Right cardiac atrium (tissue), 5 donors: ENCODE measurements around the gene APMAP. TPM values are rescaled to one million over a fixed set of nuclear protein-coding genes. Genes with fewer than 3 reads are reported as not detected.
"Not testable (repeated sequence)": the region's sequence is repeated elsewhere in the genome, so short reads cannot be mapped to it uniquely, and the experiment has no call there.

Experiments
- ATAC-seq, 2 donors: fragments of 200-7000 bp; cut with Tn5 transposase; one replicate each; pipeline versions ENCODE4 v1.8.0 to v1.9.1; 2020; ENCODE audit warnings: moderate library complexity in 2 of 2, mild to moderate bottlenecking in 1 of 2
- DNase-seq, 3 donors: peaks; one replicate each; pipeline ENCODE4 v3.0.0-alpha.2; 2020
- H3K27ac ChIP-seq: one replicate; pipeline ENCODE4 v1.5.1; 2013; ENCODE audit warnings: mild to moderate bottlenecking, low read length, control low read depth, moderate library complexity
- H3K27me3 ChIP-seq: one replicate; pipeline ENCODE4 v1.6.1; 2013; ENCODE audit not compliant: control insufficient read depth, insufficient read depth
- H3K4me1 ChIP-seq: one replicate; pipeline ENCODE4 v1.6.1; 2013; ENCODE audit warnings: low read length; ENCODE audit not compliant: control insufficient read depth, insufficient read depth
- H3K4me3 ChIP-seq: one replicate; pipeline ENCODE4 v1.5.1; 2013; ENCODE audit warnings: low read length, control low read depth
- H3K9me3 ChIP-seq: one replicate; pipeline ENCODE4 v1.6.1; 2013; ENCODE audit warnings: low read length; ENCODE audit not compliant: control insufficient read depth
- WGBS: extraction: QIAGEN DNeasy Blood & Tissue Kit; methylation state at CpG from one replicate; pipeline ENCODE4 v1.1.7; 2013; 5-methylcytosine and 5-hydroxymethylcytosine counted together
- intact Hi-C, 4 donors: fragments of 100-400 bp; cut with DNase I; formaldehyde crosslinking; loops; one replicate each; pipeline versions ENCODE4 v1.11.0 to v1.14.0; 2022 to 2023
- polyA plus RNA-seq: library from polyadenylated mRNA; stranded (reverse); fragments of 200-250 nt; gene quantifications from one replicate; pipeline ENCODE4 v1.2.3, GENCODE V29; 2013
- total RNA-seq, 4 donors: library from RNA; stranded (reverse); fragmentation: NEBNext Ultra II Directional; extraction: Animal tissue kit (Norgen Biotek cat#: 25700); gene quantifications; one replicate each; pipeline ENCODE4 v1.2.1, GENCODE V29; 2021
- donor health status: healthy with polysubstance abuse.
- donor health status: DM: no; HTN: yes; CAD: no.
- donor health status: DM: no; HTN: no; CAD: no.
- donor health status: DM: no; HTN: yes; CAD: no; lungs with severe emphysema.
- donor health status: DM: yes; HTN: yes; CAD: no.

APMAP gene
- total and polyA plus RNA-seq, 5 donors: 28.0 to 35.1 (median 34.7) TPM

DNA sequence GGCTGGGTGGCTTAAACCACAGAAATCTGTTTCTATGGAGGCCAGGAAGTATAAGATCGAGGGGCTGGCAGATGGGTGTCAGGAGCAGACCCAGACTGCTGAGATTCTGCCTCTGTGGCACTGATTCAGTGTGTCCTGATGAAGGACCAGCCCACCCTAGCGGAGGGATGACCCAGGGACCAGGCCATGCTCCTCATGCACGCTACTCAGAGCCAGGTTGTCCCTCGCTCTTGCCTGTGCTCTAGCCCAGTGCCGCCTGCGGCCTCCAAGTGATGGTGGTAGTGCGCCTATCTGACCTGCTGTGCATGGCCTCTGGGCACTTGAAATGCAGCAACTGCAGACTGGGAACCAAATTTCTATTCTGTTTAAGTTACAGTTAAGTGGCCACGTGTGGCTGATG is 13.1 kb upstream of the APMAP start:
- DNase-seq (no peak), ATAC-seq (no peak)
- Histone ChIP-seq H3K4me1 (peaks cover 8% of the 10 kb centered on the region), H3K27ac (peak overlapping the region; percentile 6), H3K27me3 (no peaks in the 10 kb centered on the region), H3K4me3 (no peak overlapping the region), H3K9me3 (no peaks in the 10 kb centered on the region)
- intact Hi-C loops: no loop called here
- 86% methylated on average over 8 of the region's 8 CpGs for WGBS

DNA sequence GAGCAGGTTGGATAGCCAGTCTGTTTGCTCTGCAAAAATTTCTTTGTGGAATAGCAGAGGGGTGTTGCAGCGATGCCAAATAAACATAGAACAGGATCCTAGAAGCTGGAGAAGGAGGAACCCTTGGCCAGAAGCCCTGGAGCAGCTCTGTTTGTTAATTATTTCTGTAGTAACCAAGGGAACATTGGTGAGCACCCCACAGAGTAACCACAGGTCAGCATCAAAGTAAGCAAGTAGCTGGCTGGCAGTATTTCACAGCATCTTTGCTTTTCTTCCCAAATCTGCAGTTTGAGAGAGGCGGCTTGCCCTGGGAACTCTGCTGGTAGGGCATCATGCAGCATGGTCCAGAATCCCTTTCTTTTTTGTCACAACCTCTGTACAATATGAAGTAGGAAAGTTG is 12.7 kb upstream of the APMAP start:
- no peak for DNase-seq
- intact Hi-C loops: no loop called here
- Histone ChIP-seq H3K27ac (peak overlapping the region; percentile 6), H3K9me3 (no peaks in the 10 kb centered on the region), H3K4me1 (peaks cover 8% of the 10 kb centered on the region), H3K27me3 (no peaks in the 10 kb centered on the region), H3K4me3 (no peak overlapping the region)
- WGBS: 55% methylated on average over 2 of the region's 2 CpGs
- peak in 1 of 2 donors; percentile 20 for ATAC-seq

DNA sequence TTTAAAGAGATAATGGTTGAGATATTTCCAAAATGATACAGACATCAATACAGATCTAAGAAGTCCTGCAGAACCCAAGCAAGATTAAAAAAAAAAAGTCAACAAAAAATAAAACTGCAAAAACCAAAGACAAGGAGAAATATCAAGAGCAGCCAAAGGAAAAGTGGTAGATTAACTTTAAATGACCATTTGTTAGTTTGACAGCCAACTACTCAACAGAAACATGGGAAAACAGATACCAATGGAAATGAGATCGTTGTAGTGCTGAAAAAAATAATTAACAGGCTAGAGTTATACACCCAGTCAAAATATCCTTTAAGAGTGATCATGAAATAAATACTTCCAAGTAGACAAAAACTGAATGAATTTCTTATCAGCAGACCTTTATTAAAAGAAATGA is 10.5 kb upstream of the APMAP start:
- no peaks in the 10 kb centered on the region for H3K27me3 ChIP-seq
- 85% methylated on average over 1 of the region's 1 CpG for whole genome bisulfite sequencing
- ATAC-seq: no peak
- intact Hi-C loops: no loop called here
- H3K27ac ChIP-seq: no peak overlapping the region
- H3K4me1 ChIP-seq: peaks cover 15% of the 10 kb centered on the region
- no peak for DNase-seq
- H3K9me3 ChIP-seq: no peaks in the 10 kb centered on the region
- no peak overlapping the region for H3K4me3 ChIP-seq

DNA sequence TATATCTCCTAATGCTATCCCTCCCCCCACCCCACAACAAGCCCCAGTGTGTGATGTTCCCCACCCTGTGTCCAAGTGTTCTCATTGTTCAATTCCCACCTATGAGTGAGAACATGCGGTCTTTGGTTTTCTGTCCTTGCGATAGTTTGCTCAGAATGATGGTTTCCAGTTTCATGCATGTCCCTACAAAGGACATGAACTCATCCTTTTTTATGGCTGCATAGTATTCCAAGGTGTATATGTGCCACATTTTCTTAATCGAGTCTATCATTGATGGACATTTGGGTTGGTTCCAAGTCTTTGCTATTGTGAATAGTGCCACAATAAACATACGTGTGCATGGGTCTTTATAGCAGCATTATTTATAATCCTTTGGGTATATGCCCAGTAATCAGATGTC is 8.8 kb upstream of the APMAP start:
- 94% methylated on average over 4 of the region's 4 CpGs for WGBS
- H3K27ac ChIP-seq, ATAC-seq, H3K9me3 ChIP-seq, DNase-seq, intact Hi-C loops, H3K4me3 ChIP-seq, H3K27me3 ChIP-seq: not testable (repeated sequence)
- H3K4me1 ChIP-seq: peaks cover 16% of the 10 kb centered on the region

DNA sequence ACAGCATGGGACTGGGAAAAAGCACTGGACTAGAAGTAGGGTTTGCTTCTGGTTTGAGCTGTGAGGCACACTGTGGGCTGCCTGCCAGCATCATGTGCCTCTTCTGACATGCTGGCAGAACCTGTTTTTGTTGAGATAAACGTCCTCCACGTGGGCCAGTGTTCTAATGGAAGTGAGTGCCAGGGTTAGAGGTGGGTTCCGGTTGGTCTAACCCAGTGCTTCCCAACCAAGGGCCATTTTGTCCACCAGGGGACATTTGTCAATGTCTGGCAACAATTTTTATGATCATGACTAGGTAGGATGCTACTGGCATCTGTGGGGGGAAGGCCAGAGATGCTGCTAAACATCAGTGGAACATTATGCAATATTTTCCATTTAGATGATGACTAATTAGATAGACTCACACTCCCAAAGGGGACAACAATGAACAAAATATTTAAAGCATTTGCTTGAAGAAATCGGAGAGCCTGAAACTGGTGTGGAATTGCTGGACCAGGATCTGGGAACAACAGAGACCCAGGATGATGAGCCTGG is 7.8 kb upstream of the APMAP start:
- DNase-seq (peak; percentile 53 to 88 (median 79)), ATAC-seq (peak; percentile 41 to 58)
- H3K27me3 ChIP-seq: no peaks in the 10 kb centered on the region
- H3K4me1 ChIP-seq: peaks cover 10% of the 10 kb centered on the region
- H3K9me3 ChIP-seq: no peaks in the 10 kb centered on the region
- no peak overlapping the region for H3K27ac ChIP-seq
- intact Hi-C loops: no loop called here
- WGBS: 39% methylated on average over 4 of the region's 4 CpGs
- H3K4me3 ChIP-seq: no peak overlapping the region

DNA sequence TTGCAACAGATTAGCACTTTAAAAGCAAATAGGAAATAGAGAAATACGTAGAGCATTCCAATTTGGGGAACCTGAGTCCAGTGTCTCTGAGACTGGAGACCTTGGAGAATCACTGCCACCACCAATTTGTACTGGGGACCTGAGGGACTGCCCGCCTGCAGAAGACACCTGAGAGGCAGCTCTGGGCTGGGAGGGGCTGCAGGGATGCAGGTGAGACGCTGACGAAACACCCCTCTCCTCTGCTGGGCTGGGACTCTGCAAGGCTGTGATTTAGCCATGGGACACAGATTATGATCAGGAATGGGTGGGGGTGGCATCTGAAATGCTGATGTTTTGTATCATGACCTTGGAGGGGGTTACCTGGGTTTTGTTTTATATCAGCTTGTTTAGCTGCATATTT is 7.0 kb upstream of the APMAP start:
- no peaks in the 10 kb centered on the region for H3K27me3 ChIP-seq
- H3K27ac ChIP-seq: peak overlapping the region; percentile 32
- H3K4me3 ChIP-seq: no peak overlapping the region
- WGBS: 90% methylated on average over 4 of the region's 4 CpGs
- ATAC-seq (no peak), DNase-seq (no peak)
- H3K9me3 ChIP-seq: no peaks in the 10 kb centered on the region
- intact Hi-C loops: loop anchor here (5.0 to 10.0 kb wide), 3 partner anchors 178 to 405 kb away; partner anchors contain the start of genes ENTPD6 (in 1 of the 4) and GINS1 (in 1 of the 4)
- peaks cover 10% of the 10 kb centered on the region for H3K4me1 ChIP-seq

DNA sequence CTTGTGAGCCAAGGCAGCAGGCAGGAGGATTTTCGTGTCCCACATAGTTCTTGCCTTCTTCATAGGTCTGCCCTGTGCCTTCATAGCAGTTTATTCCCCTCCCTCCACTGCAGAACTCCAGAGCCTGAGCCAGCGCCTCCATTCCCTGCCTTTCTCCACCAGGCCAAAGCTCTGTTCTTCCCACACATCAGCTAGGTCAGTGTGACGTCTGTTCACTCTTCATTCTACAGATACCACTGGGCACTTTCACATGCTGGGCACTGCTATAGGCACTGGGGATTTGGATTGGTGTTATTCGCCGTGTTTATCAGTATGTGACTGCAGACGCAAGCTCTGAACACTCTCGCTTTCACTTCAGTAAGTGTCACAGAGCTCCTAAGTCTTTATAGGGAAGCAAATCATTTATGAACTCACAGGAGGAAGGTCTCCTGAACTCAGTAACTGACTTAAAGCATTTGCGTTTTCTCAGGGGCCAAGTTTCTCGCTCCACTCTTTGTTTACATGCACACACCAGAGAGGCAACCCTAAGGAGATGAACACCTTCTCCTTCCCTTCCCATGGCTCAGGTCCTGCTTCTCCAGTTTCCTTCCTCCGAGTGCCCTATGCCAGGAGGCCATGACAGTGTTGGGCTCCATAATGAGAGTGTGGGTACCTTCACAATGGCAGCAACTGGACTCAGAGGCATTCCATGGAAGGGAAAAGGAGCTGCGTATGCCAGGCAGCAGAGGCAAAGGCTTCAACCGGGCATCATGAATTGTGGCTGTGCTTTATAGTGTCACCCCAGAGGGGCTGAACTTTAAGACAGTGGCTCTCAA is 6.3 kb upstream of the APMAP start:
- peaks cover 10% of the 10 kb centered on the region for H3K4me1 ChIP-seq
- peak overlapping the region; percentile 90 for H3K27ac ChIP-seq
- H3K27me3 ChIP-seq: no peaks in the 10 kb centered on the region
- WGBS: 55% methylated on average over 12 of the region's 12 CpGs
- no peak overlapping the region for H3K4me3 ChIP-seq
- intact Hi-C loops: loop anchor here (5.0 to 10.0 kb wide), 3 partner anchors 178 to 406 kb away; partner anchors contain the start of genes ENTPD6 (in 1 of the 4) and GINS1 (in 1 of the 4)
- no peaks in the 10 kb centered on the region for H3K9me3 ChIP-seq
- DNase-seq (no peak), ATAC-seq (peak; percentile 38 to 45)

DNA sequence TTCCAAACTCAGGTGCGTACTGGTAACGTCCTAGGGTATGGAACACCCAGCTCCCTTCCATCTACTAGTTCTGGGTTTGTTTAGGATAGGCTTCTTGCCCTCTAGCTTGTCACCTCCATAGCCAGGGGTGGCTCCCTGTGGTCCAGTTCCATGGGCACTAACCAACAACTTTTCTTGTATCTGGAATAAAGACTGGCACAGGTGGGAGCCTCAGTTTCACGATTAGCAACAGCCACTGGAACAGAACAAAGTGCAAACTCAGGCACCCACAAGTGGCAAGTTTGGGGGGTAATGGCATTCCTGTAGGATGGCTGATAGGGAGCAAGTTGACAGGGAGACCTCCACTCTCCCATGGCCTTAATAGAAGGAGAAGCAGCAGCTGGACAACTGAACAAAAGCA is 5.6 kb upstream of the APMAP start:
- no peak overlapping the region for H3K4me3 ChIP-seq
- H3K9me3 ChIP-seq: no peaks in the 10 kb centered on the region
- H3K4me1 ChIP-seq: peaks cover 10% of the 10 kb centered on the region
- 81% methylated on average over 3 of the region's 3 CpGs for WGBS
- no peak for DNase-seq
- no peak for ATAC-seq
- H3K27ac ChIP-seq: peak overlapping the region; percentile 90
- no peaks in the 10 kb centered on the region for H3K27me3 ChIP-seq
- intact Hi-C loops: loop anchor here (5.0 to 10.0 kb wide), 3 partner anchors 179 to 407 kb away; partner anchors contain the start of genes ENTPD6 (in 1 of the 4) and GINS1 (in 1 of the 4)

DNA sequence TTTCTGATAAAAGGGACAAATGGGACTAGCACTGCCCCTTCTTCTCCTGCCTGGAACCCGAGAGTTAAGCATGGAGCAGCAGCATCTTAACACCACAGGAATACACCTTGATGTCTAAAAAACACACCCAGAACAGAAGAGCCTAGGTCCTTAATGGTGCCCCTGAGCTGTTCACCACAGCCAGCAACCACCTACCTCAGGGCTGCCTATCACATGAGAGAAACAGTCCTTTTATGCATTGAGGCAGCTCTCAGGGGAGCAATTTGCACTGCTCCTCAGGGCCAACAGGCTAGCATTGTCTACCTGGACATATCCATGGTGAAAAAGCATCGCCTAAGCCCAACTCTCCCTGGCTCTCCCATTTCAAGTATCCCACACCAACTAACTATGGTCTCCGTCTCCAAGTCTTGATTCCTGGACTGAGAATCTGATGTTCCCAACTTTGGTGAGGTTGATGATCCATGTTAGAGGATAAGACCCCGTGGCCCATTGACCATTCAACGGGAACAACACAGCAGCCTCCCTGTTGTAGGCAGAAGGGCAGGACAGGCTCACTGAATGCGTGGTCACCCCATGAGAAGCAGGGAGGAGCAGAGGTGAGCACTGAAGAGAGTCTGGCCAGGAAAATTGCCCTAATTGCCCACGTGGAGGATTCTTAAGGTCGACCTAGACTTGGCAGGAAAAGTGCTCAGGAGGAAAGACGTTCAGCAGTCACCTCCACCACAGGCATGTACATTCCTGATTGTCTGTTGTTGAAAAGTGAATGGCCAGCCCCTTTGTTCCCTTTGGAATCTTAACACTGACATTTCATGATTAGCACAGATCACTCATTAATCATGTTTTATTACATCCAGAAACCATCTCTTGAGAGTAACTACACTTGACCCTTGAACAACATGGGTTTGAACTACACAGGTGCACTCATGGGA is 4.2 kb upstream of the APMAP start:
- Histone ChIP-seq H3K27me3 (no peaks in the 10 kb centered on the region), H3K4me3 (no peak overlapping the region), H3K9me3 (no peaks in the 10 kb centered on the region), H3K4me1 (peaks cover 10% of the 10 kb centered on the region), H3K27ac (no peak overlapping the region)
- WGBS: 74% methylated on average over 9 of the region's 9 CpGs
- DNase-seq (no peak), ATAC-seq (no peak)
- intact Hi-C loops: loop anchor here (2.0 to 10.0 kb wide), 4 partner anchors 68 to 408 kb away; partner anchors contain the start of genes ENTPD6 (in 1 of the 4) and GINS1 (in 1 of the 4)

DNA sequence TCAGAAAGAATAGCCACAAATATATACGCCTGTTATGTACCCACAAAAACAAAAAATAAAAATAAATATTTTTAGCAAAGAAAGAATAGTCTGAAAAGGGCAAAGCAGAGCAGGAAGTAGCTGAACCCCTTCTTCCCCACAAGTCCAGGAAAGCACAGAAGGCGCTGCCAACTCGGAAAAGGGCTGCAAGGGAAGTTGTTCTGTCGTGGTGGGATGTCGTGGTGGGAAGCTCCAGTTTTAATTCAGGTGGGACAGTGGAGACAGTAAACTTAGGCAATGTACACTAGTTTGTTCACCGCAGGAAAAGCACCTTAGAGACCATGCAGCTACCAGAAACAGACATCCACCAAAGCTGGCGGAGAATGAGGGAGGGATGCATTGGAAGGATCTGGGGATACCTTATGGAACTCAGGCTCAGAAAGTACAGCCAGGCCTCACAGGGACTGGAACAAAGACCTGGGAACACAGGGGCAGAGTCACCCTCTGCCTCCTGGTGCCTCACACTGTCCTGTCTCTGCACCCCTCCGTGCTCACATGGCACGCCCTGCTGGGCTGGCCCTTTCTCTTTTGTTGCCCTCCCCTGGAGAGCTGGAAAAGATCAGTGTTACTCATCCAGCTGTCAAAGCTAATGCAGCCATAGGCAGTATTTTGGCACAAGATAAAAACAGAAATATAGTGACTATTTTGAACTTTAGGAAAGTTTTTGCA is 3.3 kb upstream of the APMAP start:
- Histone ChIP-seq H3K27me3 (no peaks in the 10 kb centered on the region), H3K4me3 (no peak overlapping the region), H3K4me1 (peaks cover 10% of the 10 kb centered on the region), H3K9me3 (no peaks in the 10 kb centered on the region), H3K27ac (peak overlapping the region; percentile 53)
- DNase-seq (no peak), ATAC-seq (no peak)
- 75% methylated on average over 9 of the region's 9 CpGs for WGBS
- intact Hi-C loops: loop anchor here (1.0 to 10.0 kb wide), 6 partner anchors 69 to 409 kb away; partner anchors contain the start of genes ENTPD6 (in 1 of the 4) and GINS1 (in 1 of the 4)
